Colonic mucosa (tissue), 4 donors: ENCODE data around the gene SLC5A2. TPM values are rescaled to one million over a fixed set of nuclear protein-coding genes. Genes with fewer than 3 reads are reported as not detected.

Source experiments
- DNase-seq: peaks from one replicate; pipeline ENCODE4 v3.0.0-alpha.2; 2020
- H3K27ac ChIP-seq: fragments of 200-600 bp; one replicate; pipeline ENCODE4 v1.8.0; 2021
- H3K27me3 ChIP-seq: fragments of 200-600 bp; one replicate; pipeline ENCODE4 v1.8.0; 2021
- H3K36me3 ChIP-seq: fragments of 200-600 bp; one replicate; pipeline ENCODE4 v1.8.0; 2021
- H3K4me1 ChIP-seq: fragments of 200-600 bp; one replicate; pipeline ENCODE4 v1.8.0; 2021; ENCODE audit warnings: mild to moderate bottlenecking
- H3K4me3 ChIP-seq: fragments of 200-600 bp; one replicate; pipeline ENCODE4 v1.8.0; 2021
- H3K9ac ChIP-seq, 2 donors: one replicate each; pipeline ENCODE4 v1.7.0; 2013; ENCODE audit warnings: control low read depth in 2 of 2, low read depth in 2 of 2, low read length in 2 of 2
- H3K9me3 ChIP-seq: fragments of 200-600 bp; one replicate; pipeline ENCODE4 v1.8.0; 2021
- CTCF ChIP-seq: fragments of 200-600 bp; IDR thresholded peaks from one replicate; pipeline ENCODE4 v1.8.0; 2022; ENCODE audit warnings: antibody characterized with exemption, mild to moderate bottlenecking
- intact Hi-C: fragments of 100-400 bp; cut with DNase I; formaldehyde crosslinking; loops from one replicate; pipeline ENCODE4 v1.14.1; 2022
- total RNA-seq, 2 donors: library from RNA; stranded (reverse); fragmentation: NEBNext Ultra II Directional in 1 of 2; extraction: Animal tissue kit (Norgen Biotek cat#: 25700) in 1 of 2; gene quantifications; one replicate each; pipeline ENCODE4 v1.2.1, GENCODE V29; 2021
- donor health status: healthy.
- donor health status: DM: no; HTN: no; CAD: no.
- donor health status: DM: no; HTN: no; CAD: no.

The SLC5A2 gene
- total RNA-seq, 2 donors from 2014 or later: 0.20 to 0.21 TPM

GRCh38 chr16:31525113-31525512 lies 42.2 kb downstream of the SLC5A2 start:
- Histone ChIP-seq H3K27ac (no peak overlapping the region), H3K27me3 (peaks cover 8% of the 10 kb centered on the region), H3K4me3 (no peak overlapping the region), H3K9me3 (no peaks in the 10 kb centered on the region), H3K36me3 (no peaks in the 10 kb centered on the region), H3K4me1 (no peaks in the 10 kb centered on the region), H3K9ac (no peak overlapping the region)
- TF ChIP-seq CTCF: no peak
- DNase-seq: no peak
- intact Hi-C loops: no loop called here

- Histone ChIP-seq H3K36me3 (no peaks in the 10 kb centered on the region), H3K4me3 (no peak within 1 kb of the TSS), H3K27ac (no peak within 1 kb of the TSS), H3K4me1 (no peaks in the 10 kb centered on the region), H3K9ac (no peak within 1 kb of the TSS), H3K9me3 (no peaks in the 10 kb centered on the region), H3K27me3 (peaks cover 11% of the 10 kb centered on the region)
- TF ChIP-seq CTCF: no peak
- intact Hi-C loops: no loop called here
- no peak for DNase-seq
Measured at GRCh38 chr16:31527734-31528274, 44.9 kb downstream of the SLC5A2 start, which contains the start of gene AHSP. AHSP (plus strand) TSS chr16:31527900; CDS start chr16:31528140, 240 bp downstream.

- Histone ChIP-seq H3K36me3 (no peaks in the 10 kb centered on the region), H3K27ac (no peak overlapping the region), H3K27me3 (peaks cover 11% of the 10 kb centered on the region), H3K4me1 (no peaks in the 10 kb centered on the region), H3K9ac (no peak overlapping the region), H3K4me3 (no peak overlapping the region), H3K9me3 (no peaks in the 10 kb centered on the region)
- no peak for DNase-seq
- intact Hi-C loops: no loop called here
- TF ChIP-seq CTCF: no peak
Measured at GRCh38 chr16:31528523-31529107, 45.7 kb downstream of the SLC5A2 start.

GRCh38 chr16:31529108-31529936 lies 46.4 kb downstream of the SLC5A2 start:
- Histone ChIP-seq H3K36me3 (no peaks in the 10 kb centered on the region), H3K27me3 (peaks cover 11% of the 10 kb centered on the region), H3K4me1 (no peaks in the 10 kb centered on the region), H3K9me3 (no peaks in the 10 kb centered on the region), H3K4me3 (peak overlapping the region; percentile 11), H3K27ac (no peak overlapping the region), H3K9ac (no peak overlapping the region)
- no peak for TF ChIP-seq CTCF
- no peak for DNase-seq
- intact Hi-C loops: no loop called here

- Histone ChIP-seq H3K9ac (no peak overlapping the region), H3K27me3 (peaks cover 11% of the 10 kb centered on the region), H3K9me3 (no peaks in the 10 kb centered on the region), H3K4me1 (no peaks in the 10 kb centered on the region), H3K36me3 (no peaks in the 10 kb centered on the region), H3K4me3 (no peak overlapping the region), H3K27ac (no peak overlapping the region)
- no peak for TF ChIP-seq CTCF
- no peak for DNase-seq
- intact Hi-C loops: no loop called here
Measured at GRCh38 chr16:31529937-31530312, 47.0 kb downstream of the SLC5A2 start.
